Ovary (tissue), 9 donors: ENCODE data around the gene MUCL3. TPM values are rescaled to one million over a fixed set of nuclear protein-coding genes. Genes with fewer than 3 reads are reported as not detected.

Experiments
- DNase-seq, 5 donors: peaks; one replicate each; pipeline ENCODE4 v3.0.0-alpha.2; 2019 to 2020
- H3K27ac ChIP-seq, 2 donors: fragments of 200-600 bp; one replicate each; pipeline versions ENCODE4 v1.5.1 to v1.8.0; 2019 to 2022
- H3K27me3 ChIP-seq: fragments of 200-600 bp; one replicate; pipeline ENCODE4 v1.8.0; 2022
- H3K36me3 ChIP-seq: fragments of 200-600 bp; sonication (generic); one replicate; pipeline ENCODE4 v1.5.1; 2019
- H3K4me1 ChIP-seq: one replicate; pipeline ENCODE4 v1.8.1; 2013; ENCODE audit warnings: mild to moderate bottlenecking, moderate library complexity; ENCODE audit not compliant: insufficient read depth
- H3K4me3 ChIP-seq: fragments of 200-600 bp; sonication (generic); one replicate; pipeline ENCODE4 v1.5.1; 2017
- H3K9me3 ChIP-seq, 2 donors: fragments of 200-600 bp in 1 of 2; sonication (generic) in 1 of 2; one replicate each; pipeline versions ENCODE4 v1.5.1 to v1.8.1; 2013 to 2019; ENCODE audit warnings: mild to moderate bottlenecking in 1 of 2, moderate library complexity in 1 of 2
- EP300 ChIP-seq: sonication (generic); formaldehyde crosslinking; IDR thresholded peaks from one replicate; pipeline ENCODE4 v1.6.1; 2017; ENCODE audit warnings: antibody characterized with exemption
- POLR2A ChIP-seq: fragments of 450-650 bp; IDR thresholded peaks from one replicate; pipeline ENCODE4 v1.6.1; 2017; ENCODE audit warnings: antibody characterized with exemption, mild to moderate bottlenecking, moderate library complexity
- WGBS, 3 donors: extraction: QIAGEN DNeasy Blood & Tissue Kit in 1 of 3; methylation state at CpG; one replicate each; pipeline versions ENCODE4 v1.1.5 to v1.1.7; 2013 to 2017; 5-methylcytosine and 5-hydroxymethylcytosine counted together
- intact Hi-C, 4 donors: fragments of 100-400 bp; cut with DNase I; formaldehyde crosslinking; loops; one replicate each; pipeline versions ENCODE4 v1.11.0 to v1.15.1; 2022 to 2023
- polyA plus RNA-seq, 2 donors: library from polyadenylated mRNA; stranded (reverse); fragments of 200-250 nt in 1 of 2; fragments of 350-450 nt in 1 of 2; fragmentation: Illumina TruSeq in 1 of 2; extraction: RNeasy Lipid Tissue Mini Kit (QIAGEN cat#74804) in 1 of 2; gene quantifications; one replicate each; pipeline ENCODE4 v1.2.3, GENCODE V29; 2013 to 2014
- total RNA-seq, 7 donors: library from RNA; depleted of rRNA in 2 of 7; stranded (reverse); fragments of >200 nt in 2 of 7; fragmentation: NEBNext Ultra II Directional in 3 of 7; extraction: Animal tissue kit (Norgen Biotek cat#: 25700) in 3 of 7; gene quantifications; one replicate each; pipeline versions ENCODE4 v1.1.0 to v1.2.4, GENCODE V29; 2016 to 2023
- TF ChIP-seq, protein P1 (sequence below), 3 donors: fragments of 450-650 bp in 2 of 3; fragments of 200-600 bp in 1 of 3; IDR thresholded peaks; one replicate each; pipeline versions ENCODE4 v1.5.1 to v1.8.0; 2016 to 2022; ENCODE audit warnings: antibody characterized with exemption in 3 of 3, mild to moderate bottlenecking in 1 of 3
- donor health status: DM: no; HTN: no; CAD: no; lungs with moderate emphysema.
- donor health status: DM: no; HTN: no; CAD: no.
- donor health status: Bipolar disorder and iron deficiency.
- donor health status: DM: yes; HTN: yes; CAD: no.
- donor health status: DM: no; HTN: no; CAD: no.
- donor health status: DM: yes; HTN: yes; CAD: no.

Gene MUCL3
- total and polyA plus RNA-seq, 9 donors, result under 0.01 TPM; not detected in 8

GRCh38 chr6:30974490-30975252 is 33.9 kb downstream of the MUCL3 start:
- no peaks in the 10 kb centered on the region for H3K27me3 ChIP-seq
- 60 to 92% (median 88%) methylated on average over 4 of the region's 4 CpGs for WGBS, 3 donors
- peaks cover 1% of the 10 kb centered on the region for H3K4me1 ChIP-seq
- no peak overlapping the region for H3K27ac ChIP-seq
- no peak for DNase-seq
- no peaks in the 10 kb centered on the region for H3K9me3 ChIP-seq
- no peaks in the 10 kb centered on the region for H3K36me3 ChIP-seq
- intact Hi-C loops, result loop anchor here in 1 of 4 donors (5.0 kb wide), 1 partner anchor 1823 kb away; no protein-coding TSS in a partner anchor
- TF ChIP-seq POLR2A, result no peak
- no peak for TF ChIP-seq EP300
- TF ChIP-seq, protein P1, sequence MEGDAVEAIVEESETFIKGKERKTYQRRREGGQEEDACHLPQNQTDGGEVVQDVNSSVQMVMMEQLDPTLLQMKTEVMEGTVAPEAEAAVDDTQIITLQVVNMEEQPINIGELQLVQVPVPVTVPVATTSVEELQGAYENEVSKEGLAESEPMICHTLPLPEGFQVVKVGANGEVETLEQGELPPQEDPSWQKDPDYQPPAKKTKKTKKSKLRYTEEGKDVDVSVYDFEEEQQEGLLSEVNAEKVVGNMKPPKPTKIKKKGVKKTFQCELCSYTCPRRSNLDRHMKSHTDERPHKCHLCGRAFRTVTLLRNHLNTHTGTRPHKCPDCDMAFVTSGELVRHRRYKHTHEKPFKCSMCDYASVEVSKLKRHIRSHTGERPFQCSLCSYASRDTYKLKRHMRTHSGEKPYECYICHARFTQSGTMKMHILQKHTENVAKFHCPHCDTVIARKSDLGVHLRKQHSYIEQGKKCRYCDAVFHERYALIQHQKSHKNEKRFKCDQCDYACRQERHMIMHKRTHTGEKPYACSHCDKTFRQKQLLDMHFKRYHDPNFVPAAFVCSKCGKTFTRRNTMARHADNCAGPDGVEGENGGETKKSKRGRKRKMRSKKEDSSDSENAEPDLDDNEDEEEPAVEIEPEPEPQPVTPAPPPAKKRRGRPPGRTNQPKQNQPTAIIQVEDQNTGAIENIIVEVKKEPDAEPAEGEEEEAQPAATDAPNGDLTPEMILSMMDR (IDR thresholded peaks at IDR 0.05), result no peak
- H3K4me3 ChIP-seq, result no peak overlapping the region

GRCh38 chr6:30979141-30979540 is 38.4 kb downstream of the MUCL3 start:
- peaks cover 4% of the 10 kb centered on the region for H3K4me1 ChIP-seq
- WGBS, 3 donors, result 0 to 6% (median 3%) methylated on average over 1 of the region's 1 CpG
- H3K36me3 ChIP-seq, result no peaks in the 10 kb centered on the region
- TF ChIP-seq EP300 (no peak), POLR2A (no peak)
- TF ChIP-seq, protein P1 (IDR thresholded peaks at IDR 0.05), result no peak
- no peaks in the 10 kb centered on the region for H3K9me3 ChIP-seq
- no peaks in the 10 kb centered on the region for H3K27me3 ChIP-seq
- no peak for DNase-seq
- no peak overlapping the region for H3K4me3 ChIP-seq
- H3K27ac ChIP-seq, result no peak overlapping the region
- intact Hi-C loops, result loop anchor here in 1 of 4 donors (5.0 kb wide), 1 partner anchor 1818 kb away; no protein-coding TSS in a partner anchor

DNA sequence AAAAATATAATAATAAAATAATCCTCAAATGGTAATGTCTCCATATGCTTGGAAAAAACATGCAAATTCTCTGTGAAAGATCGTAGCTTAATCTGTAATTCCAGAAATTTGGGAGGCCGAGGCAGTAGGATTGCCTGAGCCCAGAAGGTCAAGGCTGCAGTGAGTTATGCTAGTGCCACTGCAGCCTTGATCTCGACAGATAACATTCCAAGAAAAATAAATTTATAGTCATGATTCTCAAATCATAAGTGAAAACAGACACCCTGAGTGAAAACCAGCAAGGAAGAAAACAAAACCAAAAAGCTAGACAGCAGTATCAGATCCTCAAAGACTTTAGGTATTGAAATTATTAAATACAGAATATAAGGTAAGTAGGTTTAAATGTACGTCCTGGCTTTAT is 38.9 kb downstream of the MUCL3 start:
- no peak for DNase-seq
- intact Hi-C loops, result loop anchor here in 1 of 4 donors (5.0 kb wide), 1 partner anchor 1818 kb away; no protein-coding TSS in a partner anchor
- 10 to 21% (median 12%) methylated on average over 4 of the region's 4 CpGs for WGBS, 3 donors
- no peaks in the 10 kb centered on the region for H3K9me3 ChIP-seq
- no peaks in the 10 kb centered on the region for H3K27me3 ChIP-seq
- peak overlapping the region in 1 of 2 donors; percentile 7 for H3K27ac ChIP-seq
- no peaks in the 10 kb centered on the region for H3K36me3 ChIP-seq
- H3K4me3 ChIP-seq, result no peak overlapping the region
- TF ChIP-seq, protein P1 (IDR thresholded peaks at IDR 0.05), result no peak
- TF ChIP-seq EP300 (no peak), POLR2A (no peak)
- peaks cover 4% of the 10 kb centered on the region for H3K4me1 ChIP-seq

DNA sequence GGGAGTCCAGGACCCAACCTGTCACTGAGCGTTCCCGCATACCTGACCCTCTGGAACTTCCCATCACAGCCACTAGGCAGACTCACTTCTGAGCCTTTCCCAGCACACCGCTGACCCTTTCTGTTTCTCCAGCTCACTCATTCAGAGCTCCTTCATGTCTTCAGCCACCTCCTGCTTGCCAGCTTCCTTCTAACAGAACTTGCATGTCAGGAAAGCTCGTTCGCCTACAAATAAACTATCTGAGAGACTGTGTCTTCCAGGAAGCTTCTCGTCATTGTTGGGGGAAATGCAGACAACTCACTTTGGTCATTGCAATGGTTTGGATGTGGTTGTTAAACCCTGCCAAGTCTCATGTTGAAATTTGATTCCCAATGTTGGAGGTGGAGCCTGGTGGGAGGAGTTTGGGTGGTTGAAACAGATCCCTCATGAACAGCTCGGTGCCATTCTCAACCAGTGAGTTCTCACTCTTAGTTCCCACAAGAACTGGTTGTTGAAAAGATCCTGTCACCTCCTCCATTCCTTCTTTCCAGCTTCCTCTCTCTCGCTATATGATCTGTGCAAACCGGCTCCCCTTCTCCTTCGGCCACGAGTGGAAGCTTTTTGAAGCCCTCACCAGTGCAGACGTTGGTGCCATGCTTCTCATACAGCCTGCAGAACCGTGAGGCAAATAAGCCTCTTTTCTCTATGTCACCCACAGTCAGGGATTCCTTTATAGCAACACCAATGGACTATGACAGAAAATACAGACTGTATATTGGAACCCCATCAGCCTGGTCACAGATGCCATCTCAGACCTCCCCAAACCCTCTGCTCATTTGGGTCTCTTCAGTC is 41.4 kb downstream of the MUCL3 start:
- WGBS, 3 donors, result 12 to 21% (median 19%) methylated on average over 13 of the region's 13 CpGs
- no peaks in the 10 kb centered on the region for H3K27me3 ChIP-seq
- H3K9me3 ChIP-seq, result no peaks in the 10 kb centered on the region
- DNase-seq, result peak in 4 of 5 donors; percentile 30 to 44 (median 40)
- H3K36me3 ChIP-seq, result no peaks in the 10 kb centered on the region
- no peak overlapping the region for H3K4me3 ChIP-seq
- H3K4me1 ChIP-seq, result peaks cover 4% of the 10 kb centered on the region
- no peak overlapping the region for H3K27ac ChIP-seq
- intact Hi-C loops, result no loop called here
- no peak for TF ChIP-seq POLR2A
- TF ChIP-seq EP300, result no peak
- TF ChIP-seq, protein P1 (IDR thresholded peaks at IDR 0.05), result no peak
